ENCODE measurements around the gene CDR2.
"Not testable (repeated sequence)": the region's sequence is repeated elsewhere in the genome, so short reads cannot be mapped to it uniquely, and the experiment has no call there.

DNA sequence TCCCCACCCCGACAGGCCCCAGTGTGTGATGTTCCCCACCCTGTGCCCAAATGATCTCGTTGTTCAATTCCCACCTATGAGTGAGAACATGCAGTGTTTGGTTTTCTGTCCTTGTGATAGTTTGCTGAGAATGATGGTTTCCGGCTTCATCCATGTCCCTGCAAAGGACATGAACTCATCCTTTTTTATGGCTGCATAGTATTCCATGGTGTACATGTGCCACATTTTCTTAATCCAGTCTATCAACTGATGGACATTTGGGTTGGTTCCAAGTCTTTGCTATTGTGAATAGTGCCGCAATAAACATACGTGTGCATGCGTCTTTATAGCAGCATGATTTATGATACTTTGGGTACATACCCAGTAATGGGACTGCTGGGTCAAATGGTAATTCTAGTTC lies 23.4 kb downstream of the CDR2 start:
- TF ChIP-seq SP1, FOXA1, FOXK2 (IDR thresholded peaks at IDR 0.05): not testable (repeated sequence)
